Suppressor macrophage (primary cell): Measurements from ENCODE around the gene SPINK8.
A peak's percentile ranks its signal among the peaks of the same experiment; 100 is the strongest.

Source experiments
- DNase-seq, 4 experiments: peaks; one replicate each; pipeline ENCODE4 v3.0.0-alpha.2; 2020 to 2022

Gene SPINK8

GRCh38 chr3:48320996-48321395 lies 12.5 kb downstream of the SPINK8 start:
- no peak for DNase-seq

GRCh38 chr3:48318713-48319468 lies 14.6 kb downstream of the SPINK8 start:
- DNase-seq = peak in 3 of 4 experiments; percentile 25 to 35 (median 28)

GRCh38 chr3:48314542-48314941 lies 18.9 kb downstream of the SPINK8 start:
- DNase-seq = no peak

GRCh38 chr3:48306860-48307530 lies 26.5 kb downstream of the SPINK8 start:
- DNase-seq = peak in 3 of 4 experiments; percentile 17 to 60 (median 34)

- no peak for DNase-seq
These were observed 27.2 kb downstream of the SPINK8 start for GRCh38 chr3:48306290-48306689.

GRCh38 chr3:48305396-48305795 lies 28.1 kb downstream of the SPINK8 start:
- DNase-seq = no peak

- no peak for DNase-seq
These were observed 30.4 kb downstream of the SPINK8 start for GRCh38 chr3:48303021-48303420.

GRCh38 chr3:48301800-48302166 lies 31.7 kb downstream of the SPINK8 start:
- DNase-seq = peak in 2 of 4 experiments; percentile 11 to 35

GRCh38 chr3:48301020-48301799 lies 32.3 kb downstream of the SPINK8 start, which contains the start of gene NME6:
TSS of gene NME6 (minus strand) at chr3:48301367.
- peak; percentile 95 to 98 (median 96) for DNase-seq

- DNase-seq = peak; percentile 21 to 51 (median 43)
These were observed 33.4 kb downstream of the SPINK8 start for GRCh38 chr3:48299746-48300712.

GRCh38 chr3:48297111-48297810 lies 36.2 kb downstream of the SPINK8 start:
- no peak for DNase-seq

- no peak for DNase-seq
These were observed 36.8 kb downstream of the SPINK8 start for GRCh38 chr3:48296699-48297098.

GRCh38 chr3:48294611-48295263 lies 38.7 kb downstream of the SPINK8 start:
- no peak for DNase-seq

- no peak for DNase-seq
These were observed 43.8 kb downstream of the SPINK8 start for GRCh38 chr3:48289659-48290058.

- no peak for DNase-seq
These were observed 46.4 kb downstream of the SPINK8 start for GRCh38 chr3:48287034-48287433.

GRCh38 chr3:48286308-48286707 lies 47.2 kb downstream of the SPINK8 start:
- no peak for DNase-seq

GRCh38 chr3:48285675-48286074 lies 47.8 kb downstream of the SPINK8 start:
- no peak for DNase-seq

- DNase-seq = no peak
These were observed 48.3 kb downstream of the SPINK8 start for GRCh38 chr3:48285132-48285531.

- no peak for DNase-seq
These were observed 52.6 kb downstream of the SPINK8 start for GRCh38 chr3:48280881-48281280.

GRCh38 chr3:48278884-48279559 lies 54.4 kb downstream of the SPINK8 start:
- DNase-seq = no peak
